H1 (cell line): ENCODE results near the gene STX11. TPM values are rescaled to one million over a fixed set of nuclear protein-coding genes. Genes with fewer than 3 reads are reported as not detected.

Experiments used
- CTCF ChIA-PET: fragments of 300-600 bp; sonication (Branson Sonifier 250); formaldehyde crosslinking; loops from one replicate; lab custom pipeline; 2021; ENCODE audit not compliant: partially characterized antibody; lab: Charles Lee
- POLR2A ChIA-PET: fragments of 300-600 bp; sonication (Branson Sonifier 250); formaldehyde crosslinking; loops from one replicate; lab custom pipeline; 2021; ENCODE audit warnings: inconsistent platforms; ENCODE audit not compliant: partially characterized antibody; lab: Charles Lee
- DNase-seq, 2 experiments: peaks; one replicate each; pipeline versions ENCODE4 v3.0.0 to v3.0.0-alpha.2; 2010 to 2022; ENCODE audit warnings: low spot score in 2 of 2, low read depth in 1 of 2, mixed read lengths in 1 of 2
- FAIRE-seq: peaks from 2 replicates; lab custom pipeline; 2011; peaks lifted over from hg19 to GRCh38; lab: Jason Lieb, UNC
- H2AFZ ChIP-seq: 2 replicates; pipeline ENCODE4 v1.8.1; 2012; ENCODE audit warnings: low read length, inconsistent platforms
- H2AK5ac ChIP-seq: 2 replicates; pipeline ENCODE4 v1.6.1; 2013; ENCODE audit warnings: low read depth, low read length
- H2BK120ac ChIP-seq: replicated peaks from 2 replicates; pipeline ENCODE3; 2013; ENCODE audit warnings: low read depth, low read length, inconsistent platforms
- H2BK12ac ChIP-seq: 2 replicates; pipeline ENCODE4 v1.6.1; 2013; ENCODE audit warnings: low read depth, low read length
- H2BK15ac ChIP-seq: 2 replicates; pipeline ENCODE4 v1.6.1; 2013; ENCODE audit warnings: low read length
- H2BK20ac ChIP-seq: 2 replicates; pipeline ENCODE4 v1.6.1; 2013; ENCODE audit warnings: low read length
- H2BK5ac ChIP-seq: 2 replicates; pipeline ENCODE4 v1.6.1; 2013; ENCODE audit warnings: low read depth, low read length
- H3K14ac ChIP-seq: 2 replicates; pipeline ENCODE4 v1.6.1; 2013; ENCODE audit warnings: inconsistent platforms; ENCODE audit not compliant: insufficient read length
- H3K18ac ChIP-seq: 2 replicates; pipeline ENCODE4 v1.6.1; 2013; ENCODE audit warnings: low read length; ENCODE audit errors: extremely low read depth
- H3K23ac ChIP-seq: 2 replicates; pipeline ENCODE4 v1.6.1; 2013; ENCODE audit warnings: inconsistent platforms; ENCODE audit not compliant: insufficient read length
- H3K23me2 ChIP-seq: 2 replicates; pipeline ENCODE4 v1.6.1; 2013; ENCODE audit warnings: low read depth, low read length
- H3K27ac ChIP-seq: 2 replicates; pipeline ENCODE4 v1.6.1; 2011; ENCODE audit warnings: low read depth, low read length, inconsistent platforms
- H3K27me3 ChIP-seq, 4 experiments: replicated peaks in 1 of 4; 1 replicate in 1 of 4; 2 replicates in 3 of 4; pipeline versions ENCODE4 v1.6.1 to v1.8.1; 2011 to 2013; ENCODE audit warnings: low read length in 3 of 4, mild to moderate bottlenecking in 3 of 4, inconsistent platforms in 2 of 4, mixed read lengths in 2 of 4, moderate library complexity in 1 of 4; ENCODE audit not compliant: control insufficient read depth in 3 of 4, insufficient read depth in 3 of 4; ENCODE audit errors: extremely low read depth in 1 of 4
- H3K36me3 ChIP-seq, 4 experiments: 2 replicates each; pipeline versions ENCODE4 v1.6.1 to v1.8.1; 2011 to 2013; ENCODE audit warnings: mild to moderate bottlenecking in 4 of 4, low read length in 3 of 4, moderate library complexity in 2 of 4, control low read depth in 1 of 4, inconsistent platforms in 1 of 4; ENCODE audit not compliant: insufficient read depth in 4 of 4, control insufficient read depth in 2 of 4
- H3K4ac ChIP-seq: replicated peaks from 2 replicates; pipeline ENCODE3; 2013; ENCODE audit warnings: low read length, low read depth, mixed read lengths, inconsistent platforms; ENCODE audit not compliant: insufficient read length
- H3K4me1 ChIP-seq, 4 experiments: replicated peaks in 1 of 4; 1 replicate in 1 of 4; 2 replicates in 3 of 4; pipeline versions ENCODE4 v1.6.1 to v1.8.1; 2011 to 2013; ENCODE audit warnings: low read length in 3 of 4, inconsistent platforms in 2 of 4, mixed read lengths in 1 of 4; ENCODE audit not compliant: insufficient read depth in 4 of 4, control insufficient read depth in 3 of 4
- H3K4me2 ChIP-seq, 2 experiments: 2 replicates each; pipeline versions ENCODE4 v1.6.1 to v1.8.1; 2011 to 2013; ENCODE audit warnings: low read depth in 2 of 2, low read length in 2 of 2, control low read depth in 1 of 2, inconsistent platforms in 1 of 2, mild to moderate bottlenecking in 1 of 2; ENCODE audit not compliant: insufficient read depth in 1 of 2
- H3K4me3 ChIP-seq, 4 experiments: fragments of 200-600, 300-600 bp in 1 of 4; sonication (generic), shearing (Covaris generic), sonication (Bioruptor Twin) in 1 of 4; 2 replicates each; pipeline versions ENCODE4 v1.5.1 to v1.8.1; 2011 to 2016; ENCODE audit warnings: low read length in 4 of 4, low read depth in 3 of 4, control low read depth in 2 of 4, inconsistent platforms in 2 of 4, mild to moderate bottlenecking in 2 of 4, mixed read lengths in 1 of 4, moderate library complexity in 1 of 4; ENCODE audit not compliant: insufficient read depth in 2 of 4; ENCODE audit errors: extremely low read depth in 1 of 4
- H3K56ac ChIP-seq: replicated peaks from 2 replicates; pipeline ENCODE3; 2013; ENCODE audit warnings: low read depth, mild to moderate bottlenecking, mixed read lengths, low read length, inconsistent platforms; ENCODE audit not compliant: insufficient read length
- H3K79me1 ChIP-seq: 2 replicates; pipeline ENCODE4 v1.6.1; 2013; ENCODE audit warnings: low read depth, low read length, control low read depth
- H3K79me2 ChIP-seq, 2 experiments: 2 replicates each; pipeline versions ENCODE4 v1.6.1 to v1.8.1; 2012 to 2013; ENCODE audit warnings: low read length in 2 of 2, mild to moderate bottlenecking in 2 of 2, inconsistent platforms in 1 of 2; ENCODE audit not compliant: insufficient read depth in 2 of 2, control insufficient read depth in 1 of 2
- H3K9ac ChIP-seq, 4 experiments: replicated peaks in 1 of 4; 1 replicate in 1 of 4; 2 replicates in 3 of 4; pipeline versions ENCODE4 v1.6.1 to v1.8.1; 2011 to 2013; ENCODE audit warnings: low read depth in 3 of 4, low read length in 3 of 4, control low read depth in 2 of 4, mild to moderate bottlenecking in 2 of 4, moderate library complexity in 2 of 4, inconsistent platforms in 1 of 4; ENCODE audit errors: extremely low read depth in 1 of 4
- H3K9me3 ChIP-seq, 2 experiments: 2 replicates each; pipeline versions ENCODE4 v1.6.1 to v1.8.1; 2012 to 2013; ENCODE audit warnings: mild to moderate bottlenecking in 2 of 2, moderate library complexity in 2 of 2, control low read depth in 1 of 2, inconsistent platforms in 1 of 2, low read depth in 1 of 2, low read length in 1 of 2, mixed read lengths in 1 of 2; ENCODE audit not compliant: insufficient read depth in 2 of 2
- H4K20me1 ChIP-seq, 2 experiments: replicated peaks in 1 of 2; 2 replicates each; pipeline versions ENCODE3 to v1.8.1; 2011 to 2013; ENCODE audit warnings: inconsistent platforms in 2 of 2, low read length in 2 of 2, mild to moderate bottlenecking in 1 of 2; ENCODE audit not compliant: insufficient read depth in 2 of 2, control insufficient read depth in 1 of 2
- H4K5ac ChIP-seq: 2 replicates; pipeline ENCODE4 v1.6.1; 2013; ENCODE audit warnings: low read length, low read depth, mixed read lengths, inconsistent platforms; ENCODE audit not compliant: insufficient read length
- H4K8ac ChIP-seq: 2 replicates; pipeline ENCODE4 v1.8.0; 2013; ENCODE audit warnings: mild to moderate bottlenecking, moderate library complexity, low read length, inconsistent platforms; ENCODE audit not compliant: insufficient read depth; ENCODE audit errors: extremely low read depth
- H4K91ac ChIP-seq: replicated peaks from 2 replicates; pipeline ENCODE3; 2013; ENCODE audit warnings: low read length, mixed read lengths, inconsistent platforms; ENCODE audit not compliant: insufficient read length
- CTBP2 ChIP-seq: IDR thresholded peaks from 2 replicates; pipeline ENCODE4 v1.7.0; 2011; ENCODE audit warnings: borderline replicate concordance, mild to moderate bottlenecking, moderate library complexity, mixed read lengths, low read length; ENCODE audit not compliant: insufficient read depth, insufficient read length
- PHF8 ChIP-seq: fragments of 200-600 bp; sonication (generic); conservative IDR thresholded peaks from 2 replicates; pipeline ENCODE4 v1.7.1; 2012; ENCODE audit warnings: low read depth, mild to moderate bottlenecking, inconsistent platforms, low read length, moderate library complexity
- POU5F1 ChIP-seq: IDR thresholded peaks from 2 replicates; pipeline ENCODE4 v1.6.1; 2011; ENCODE audit warnings: low read depth, mild to moderate bottlenecking, low read length, moderate library complexity
- RAD21 ChIP-seq, 2 experiments: IDR thresholded peaks in 1 of 2; conservative IDR thresholded peaks in 1 of 2; 2 replicates each; pipeline ENCODE4 v1.6.1; 2011; ENCODE audit warnings: low read depth in 2 of 2, low read length in 2 of 2, improper control_type of control experiment in 1 of 2, inconsistent platforms in 1 of 2, mild to moderate bottlenecking in 1 of 2, moderate library complexity in 1 of 2
- WGBS, 2 experiments: shearing (Covaris generic) in 1 of 2; methylation state at CpG; one replicate each; pipeline versions ENCODE4 v1.1.6 to v1.1.7; 2013 to 2015; ENCODE audit warnings: low lambda C conversion rate in 2 of 2, mixed read lengths in 2 of 2, inconsistent platforms in 1 of 2, low coverage in 1 of 2, missing lambda C conversion rate in 1 of 2; ENCODE audit not compliant: insufficient replicate concordance in 2 of 2, insufficient coverage in 1 of 2, insufficient read length in 1 of 2; ENCODE audit errors: extremely low coverage in 1 of 2, missing lambda C conversion rate in 1 of 2; 5-methylcytosine and 5-hydroxymethylcytosine counted together
- polyA plus RNA-seq, 7 experiments: library from polyadenylated mRNA; depleted of rRNA in 3 of 7; stranded (reverse) in 5 of 7; unstranded in 2 of 7; fragments of >200 nt in 5 of 7; fragments of 200-250 nt in 2 of 7; gene quantifications; 1 replicate in 5 of 7; 2 replicates in 1 of 7; 4 replicates in 1 of 7; pipeline versions ENCODE4 v1.2.1 to v1.2.3, GENCODE V29; 2011 to 2013; ENCODE audit warnings: missing spikeins in 2 of 7, mixed read lengths in 2 of 7
- total RNA-seq: library from RNA; stranded (reverse); fragmentation: NEBNext Ultra II Directional; extraction: Animal tissue kit (Norgen Biotek cat#: 25700); gene quantifications from 2 replicates; pipeline ENCODE4 v1.2.1, GENCODE V29; 2021
- TF ChIP-seq, protein P1 (sequence below), 3 experiments: IDR thresholded peaks; 1 replicate in 2 of 3; 2 replicates in 1 of 3; pipeline versions ENCODE4 v1.5.1 to v1.6.1; 2011; ENCODE audit warnings: low read length in 3 of 3, mild to moderate bottlenecking in 3 of 3, inconsistent platforms in 2 of 3, low read depth in 1 of 3, moderate library complexity in 1 of 3; ENCODE audit not compliant: insufficient read depth in 1 of 3; ENCODE audit errors: control extremely low read depth in 1 of 3

STX11 gene
- total and polyA plus RNA-seq, 2 of the 8 experiments (the other 6 are each of a cell fraction or from before 2014, with no cell fraction given) = 0.15 to 0.34 TPM

DNA sequence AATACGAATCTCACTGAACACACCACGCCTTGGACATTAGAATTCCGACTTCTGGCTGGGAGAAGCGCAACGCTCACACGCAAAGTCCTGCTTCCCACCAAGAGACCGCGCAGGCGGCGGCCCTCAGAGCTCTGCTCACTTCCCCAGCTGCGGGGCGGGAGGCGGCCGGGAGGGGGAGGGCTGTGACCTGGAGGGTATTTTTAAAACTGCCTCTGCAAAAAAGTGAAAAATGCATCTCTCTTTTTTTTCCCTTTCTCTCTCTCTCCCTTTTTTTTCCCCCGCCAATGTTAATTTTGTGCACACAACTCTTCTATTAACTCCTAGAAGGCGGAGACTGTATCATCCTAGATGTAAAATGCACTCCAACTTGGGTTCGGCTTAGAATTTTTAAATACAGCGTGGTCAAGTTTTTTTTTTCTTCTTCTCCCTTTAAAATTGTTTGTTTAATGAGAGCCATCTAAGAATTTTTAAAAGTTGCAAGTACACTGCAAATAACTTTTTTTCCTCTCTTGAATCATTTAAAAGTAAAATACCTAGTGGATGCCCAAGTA is 66.4 kb downstream of the STX11 start:
- Histone ChIP-seq H2BK15ac (no peak overlapping the region), H2BK12ac (no peak overlapping the region; the same call in 1 of the 2 replicates), H3K23ac (no peak overlapping the region), H3K4me2 (peak overlapping the region; percentile 60 to 70), H3K27ac (no peak overlapping the region; the same call in 1 of the 2 replicates), H3K36me3 (no peaks in the 10 kb centered on the region), H3K14ac (no peak overlapping the region), H2BK5ac (0 out of 2 replicates have a peak overlapping the region, but pooled peaks have one; percentile 35), H2AFZ (peak overlapping the region; percentile 89), H2BK20ac (no peak overlapping the region), H3K79me1 (no peaks in the 10 kb centered on the region), H3K4me3 (peak overlapping the region; percentile 60 to 79 (median 68)), H2AK5ac (no peak overlapping the region), H4K20me1 (no peaks in the 10 kb centered on the region), H3K4me1 (peaks cover 2 to 9% (median 7%) of the 10 kb centered on the region in 4 experiments; a peak in 6 of 7 replicates), H3K79me2 (no peaks in the 10 kb centered on the region), H4K5ac (peak overlapping the region; percentile 86), H3K9me3 (no peaks in the 10 kb centered on the region), H3K9ac (peak overlapping the region in 3 of 4 experiments; percentile 39 to 80 (median 76); a peak in 5 of 7 replicates), H2BK120ac (no peak overlapping the region), H3K27me3 (no peaks in the 10 kb centered on the region), H3K23me2 (peaks cover 4% of the 10 kb centered on the region), H3K4ac (peak overlapping the region; percentile 75), H3K56ac (no peak overlapping the region), H4K91ac (no peak overlapping the region), H4K8ac (peak overlapping the region; percentile 4; the same call in 1 of the 2 replicates), H3K18ac (peak overlapping the region; percentile 55; the same call in 1 of the 2 replicates)
- ChIA-PET POLR2A (interaction anchor here (0.7 to 1.4 kb wide), 8 partner anchors 8 to 265 kb away, joined by 3 to 6 read pairs (median 3); partner anchors contain the start of gene UTRN), CTCF (interaction anchor here (0.7 to 3.7 kb wide), 17 partner anchors 8 to 257 kb away, joined by 3 to 33 read pairs (median 4); no protein-coding TSS in a partner anchor)
- 14% methylated on average over 13 of the region's 18 CpGs; no CpG with 5 or more reads in 1 of the 2 experiments for WGBS, 2 experiments
- DNase-seq (no peak), FAIRE-seq (no peak)
- no peak for TF ChIP-seq CTBP2
- no peak for TF ChIP-seq POU5F1
- TF ChIP-seq RAD21 (IDR thresholded peaks at IDR 0.05 in 1 of 2, conservative IDR thresholded peaks at IDR 0.05 in 1 of 2; ENCODE audit: low read depth in 2 of 2, low read length in 2 of 2) = peak; percentile 22 to 38; a peak in 3 of 4 replicates
- peak; percentile 28; the same call in 1 of the 2 replicates for TF ChIP-seq PHF8
- TF ChIP-seq, protein P1, sequence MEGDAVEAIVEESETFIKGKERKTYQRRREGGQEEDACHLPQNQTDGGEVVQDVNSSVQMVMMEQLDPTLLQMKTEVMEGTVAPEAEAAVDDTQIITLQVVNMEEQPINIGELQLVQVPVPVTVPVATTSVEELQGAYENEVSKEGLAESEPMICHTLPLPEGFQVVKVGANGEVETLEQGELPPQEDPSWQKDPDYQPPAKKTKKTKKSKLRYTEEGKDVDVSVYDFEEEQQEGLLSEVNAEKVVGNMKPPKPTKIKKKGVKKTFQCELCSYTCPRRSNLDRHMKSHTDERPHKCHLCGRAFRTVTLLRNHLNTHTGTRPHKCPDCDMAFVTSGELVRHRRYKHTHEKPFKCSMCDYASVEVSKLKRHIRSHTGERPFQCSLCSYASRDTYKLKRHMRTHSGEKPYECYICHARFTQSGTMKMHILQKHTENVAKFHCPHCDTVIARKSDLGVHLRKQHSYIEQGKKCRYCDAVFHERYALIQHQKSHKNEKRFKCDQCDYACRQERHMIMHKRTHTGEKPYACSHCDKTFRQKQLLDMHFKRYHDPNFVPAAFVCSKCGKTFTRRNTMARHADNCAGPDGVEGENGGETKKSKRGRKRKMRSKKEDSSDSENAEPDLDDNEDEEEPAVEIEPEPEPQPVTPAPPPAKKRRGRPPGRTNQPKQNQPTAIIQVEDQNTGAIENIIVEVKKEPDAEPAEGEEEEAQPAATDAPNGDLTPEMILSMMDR (IDR thresholded peaks at IDR 0.05; ENCODE audit: control extremely low read depth in 1 of 3, insufficient read depth in 1 of 3, low read depth in 1 of 3, low read length in 3 of 3) = peak in 2 of 3 experiments; percentile 21 to 30; a peak in 3 of 4 replicates
